ENCODE measurements around the gene BBX.

- TF ChIP-seq CTCF (IDR thresholded peaks at IDR 0.05; ENCODE audit: insufficient read depth, low read length) = no peak
- TF ChIP-seq REST (IDR thresholded peaks at IDR 0.05; ENCODE audit: insufficient replicate concordance, low read depth) = no peak
- no peak for TF ChIP-seq GABPA (IDR thresholded peaks at IDR 0.05; ENCODE audit: low read depth)
- no peak for TF ChIP-seq POLR2AphosphoS5 (IDR thresholded peaks at IDR 0.05; ENCODE audit: low read depth)
- TF ChIP-seq SPI1 (IDR thresholded peaks at IDR 0.05; ENCODE audit: borderline replicate concordance, low read depth) = no peak
Measured at GRCh38 chr3:107581230-107581629, 58.5 kb downstream of the BBX start.
